ENCODE measurements around the gene RPP21. TPM values are rescaled to one million over a fixed set of nuclear protein-coding genes. Genes with fewer than 3 reads are reported as not detected.

Gene RPP21
- total and polyA plus RNA-seq, 2 of the 8 experiments (the other 6 are each of a cell fraction or from before 2014, with no cell fraction given), result 63.0 to 219 TPM

GRCh38 chr6:30357678-30358540 is 13.0 kb downstream of the RPP21 start (continued):
- TF ChIP-seq HDAC2 (IDR thresholded peaks at IDR 0.05; ENCODE audit: borderline replicate concordance in 1 of 2, low read depth in 2 of 2, low read length in 2 of 2) (0 out of 4 replicates have a peak, but pooled peaks of 1 of the 2 experiments have one; percentile 4), CHD1 (IDR thresholded peaks at IDR 0.05; ENCODE audit: low read depth, low read length) (no peak; the same call in 1 of the 2 replicates), MAX (IDR thresholded peaks at IDR 0.05) (no peak), GTF2F1 (IDR thresholded peaks at IDR 0.05; ENCODE audit: borderline replicate concordance, low read depth, low read length) (no peak), CTBP2 (IDR thresholded peaks at IDR 0.05; ENCODE audit: borderline replicate concordance, insufficient read depth, insufficient read length, low read length) (no peak), EP300 (IDR thresholded peaks at IDR 0.05; ENCODE audit: borderline replicate concordance in 1 of 2, low read depth in 2 of 2, low read length in 2 of 2) (no peak), TBP (IDR thresholded peaks at IDR 0.05; ENCODE audit: low read depth, low read length) (peak; percentile 63), SP2 (IDR thresholded peaks at IDR 0.05; ENCODE audit: low read length) (no peak), CHD2 (IDR thresholded peaks at IDR 0.05; ENCODE audit: low read length) (no peak), SUZ12 (IDR thresholded peaks at IDR 0.05; ENCODE audit: low read length) (no peak), BRCA1 (IDR thresholded peaks at IDR 0.05; ENCODE audit: low read depth, low read length) (no peak), FOSL1 (IDR thresholded peaks at IDR 0.05; ENCODE audit: insufficient read depth, low read depth, low read length) (no peak), ATF3 (IDR thresholded peaks at IDR 0.05; ENCODE audit: insufficient read depth, low read depth, low read length) (no peak), ZNF274 (IDR thresholded peaks at IDR 0.05; ENCODE audit: borderline replicate concordance, extremely low read depth, low read length) (no peak), E2F6 (IDR thresholded peaks at IDR 0.05) (0 out of 2 replicates have a peak, but pooled peaks have one; percentile 19), SIN3A (conservative IDR thresholded peaks at IDR 0.05 in 1 of 2, IDR thresholded peaks at IDR 0.05 in 1 of 2; ENCODE audit: low read depth in 1 of 2, low read length in 2 of 2) (no peak), CTCF (IDR thresholded peaks at IDR 0.05; ENCODE audit: control extremely low read depth in 1 of 3, insufficient read depth in 1 of 3, low read depth in 1 of 3, low read length in 3 of 3) (peak in 2 of 3 experiments; percentile 73 to 80; a peak in 3 of 4 replicates), SIX5 (IDR thresholded peaks at IDR 0.05; ENCODE audit: low read depth, low read length) (no peak)

Measured in H1 (cell line).